Measurements from ENCODE around the gene XRN1. TPM values are rescaled to one million over a fixed set of nuclear protein-coding genes. Genes with fewer than 3 reads are reported as not detected.

XRN1 gene
- total and polyA plus RNA-seq, 2 of the 8 experiments (the other 6 are each of a cell fraction or from before 2014, with no cell fraction given) = 1.9 to 17.2 TPM

DNA sequence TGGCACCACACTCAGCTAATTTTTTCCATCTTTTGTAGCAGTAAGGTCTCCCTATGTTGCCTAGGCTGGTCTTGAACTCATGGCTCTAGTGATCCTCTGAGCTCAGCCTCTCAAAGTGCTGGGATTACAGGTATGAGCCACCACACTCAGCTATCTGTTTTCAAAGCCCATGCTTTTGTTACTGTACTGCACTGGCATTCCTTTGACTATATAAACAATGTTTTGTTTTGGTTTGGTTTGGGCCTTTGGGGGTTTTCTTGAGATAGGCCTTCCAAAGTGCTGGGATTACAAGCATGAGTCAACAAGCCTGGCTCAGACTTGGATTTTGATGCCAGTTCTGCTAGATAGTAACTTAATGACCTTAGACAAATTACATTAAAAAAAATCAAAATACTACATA lies 132.8 kb downstream of the XRN1 start:
- Histone ChIP-seq H4K91ac (replicated peaks; ENCODE audit: insufficient read length, low read length) (no peak overlapping the region), H3K9me3 (ENCODE audit: insufficient read depth in 2 of 2, low read depth in 1 of 2, low read length in 1 of 2) (no peaks in the 10 kb centered on the region), H3K79me2 (ENCODE audit: control insufficient read depth in 1 of 2, insufficient read depth in 2 of 2, low read length in 2 of 2) (no peaks in the 10 kb centered on the region), H2AFZ (ENCODE audit: low read length) (no peak overlapping the region), H3K4me1 (replicated peaks in 1 of 4; ENCODE audit: control insufficient read depth in 3 of 4, insufficient read depth in 4 of 4, low read length in 3 of 4) (no peaks in the 10 kb centered on the region), H3K27me3 (replicated peaks in 1 of 4; ENCODE audit: control insufficient read depth in 3 of 4, extremely low read depth in 1 of 4, insufficient read depth in 3 of 4, low read length in 3 of 4) (no peaks in the 10 kb centered on the region), H3K27ac (ENCODE audit: low read depth, low read length) (no peak overlapping the region), H3K9ac (replicated peaks in 1 of 4; ENCODE audit: extremely low read depth in 1 of 4, low read depth in 3 of 4, low read length in 3 of 4) (no peak overlapping the region), H3K36me3 (ENCODE audit: control insufficient read depth in 2 of 4, insufficient read depth in 4 of 4, low read length in 3 of 4) (peaks cover 0 to 10% (median 0%) of the 10 kb centered on the region in 4 experiments; a peak in 2 of 8 replicates), H3K23me2 (ENCODE audit: low read depth, low read length) (no peaks in the 10 kb centered on the region), H4K20me1 (replicated peaks in 1 of 2; ENCODE audit: control insufficient read depth in 1 of 2, insufficient read depth in 2 of 2, low read length in 2 of 2) (no peaks in the 10 kb centered on the region), H3K4ac (replicated peaks; ENCODE audit: insufficient read length, low read depth, low read length) (no peak overlapping the region), H2BK5ac (ENCODE audit: low read depth, low read length) (no peak overlapping the region), H3K79me1 (ENCODE audit: low read depth, low read length) (no peaks in the 10 kb centered on the region), H2BK20ac (ENCODE audit: low read length) (no peak overlapping the region), H3K23ac (ENCODE audit: insufficient read length) (no peak overlapping the region), H2BK15ac (ENCODE audit: low read length) (no peak overlapping the region), H2BK12ac (ENCODE audit: low read depth, low read length) (no peak overlapping the region), H4K5ac (ENCODE audit: insufficient read length, low read depth, low read length) (no peak overlapping the region), H4K8ac (ENCODE audit: extremely low read depth, insufficient read depth, low read length) (no peak overlapping the region), H2AK5ac (ENCODE audit: low read depth, low read length) (no peak overlapping the region), H3K4me2 (ENCODE audit: insufficient read depth in 1 of 2, low read depth in 2 of 2, low read length in 2 of 2) (no peak overlapping the region), H2BK120ac (replicated peaks; ENCODE audit: low read depth, low read length) (no peak overlapping the region), H3K18ac (ENCODE audit: extremely low read depth, low read length) (no peak overlapping the region), H3K56ac (replicated peaks; ENCODE audit: insufficient read length, low read depth, low read length) (no peak overlapping the region), H3K14ac (ENCODE audit: insufficient read length) (no peak overlapping the region), H3K4me3 (ENCODE audit: extremely low read depth in 1 of 4, insufficient read depth in 2 of 4, low read depth in 3 of 4, low read length in 4 of 4) (no peak overlapping the region)
- POLR2A ChIA-PET (ENCODE audit: partially characterized antibody) = no interaction called here
- DNase-seq (ENCODE audit: low read depth in 1 of 2, low spot score in 2 of 2) = no peak
- TF ChIP-seq E2F6 (IDR thresholded peaks at IDR 0.05) (no peak), CBX8 (IDR thresholded peaks at IDR 0.05; ENCODE audit: borderline replicate concordance, low read depth, low read length) (no peak), TAF7 (optimal IDR thresholded peaks at IDR 0.05; ENCODE audit: borderline replicate concordance, low read depth, low read length) (no peak), ASH2L (IDR thresholded peaks at IDR 0.05; ENCODE audit: low read length) (no peak), POU5F1 (IDR thresholded peaks at IDR 0.05; ENCODE audit: low read depth, low read length) (no peak)
- CTCF ChIA-PET (ENCODE audit: partially characterized antibody) = no interaction called here
- no peak for FAIRE-seq
